Smooth muscle cell (in vitro differentiated cells): ENCODE results near the gene HSD17B14. TPM values are rescaled to one million over a fixed set of nuclear protein-coding genes. Genes with fewer than 3 reads are reported as not detected.
A peak's percentile ranks its signal among the peaks of the same experiment; 100 is the strongest.

Experiments used
- DNase-seq: peaks from one replicate; lab custom pipeline; 2025; ENCODE audit not compliant: unreplicated experiment; lab: John Stamatoyannopoulos, UW
- H2AFZ ChIP-seq: fragments of 200-600 bp; sonication (generic); 2 replicates; pipeline ENCODE4 v1.6.0; 2016; ENCODE audit warnings: antibody characterized with exemption, low read depth, mild to moderate bottlenecking
- H3F3A ChIP-seq: fragments of 200-600 bp; sonication (generic); 2 replicates; pipeline ENCODE4 v1.6.0; 2017; ENCODE audit warnings: antibody characterized with exemption, low read depth
- H3K27ac ChIP-seq: fragments of 200-600 bp; sonication (generic); 2 replicates; pipeline ENCODE4 v1.5.1; 2016; ENCODE audit warnings: low read depth, mild to moderate bottlenecking
- H3K27me3 ChIP-seq: fragments of 200-600 bp; sonication (generic); 2 replicates; pipeline ENCODE4 v1.6.1; 2016; ENCODE audit warnings: low read depth, mild to moderate bottlenecking
- H3K36me3 ChIP-seq: fragments of 200-600 bp; sonication (generic); 2 replicates; pipeline ENCODE4 v1.5.1; 2016; ENCODE audit warnings: low read depth
- H3K4me1 ChIP-seq: fragments of 200-600 bp; sonication (generic); 2 replicates; pipeline ENCODE4 v1.5.1; 2016; ENCODE audit warnings: low read depth
- H3K4me2 ChIP-seq: fragments of 200-600 bp; sonication (generic); 2 replicates; pipeline ENCODE4 v1.6.0; 2016; ENCODE audit warnings: mild to moderate bottlenecking
- H3K4me3 ChIP-seq: fragments of 200-600 bp; sonication (generic); 2 replicates; pipeline ENCODE4 v1.5.1; 2016; ENCODE audit warnings: mild to moderate bottlenecking
- H3K79me2 ChIP-seq: fragments of 200-600 bp; sonication (generic); 2 replicates; pipeline ENCODE4 v1.6.0; 2016; ENCODE audit warnings: low read depth, mild to moderate bottlenecking
- H3K9ac ChIP-seq: fragments of 200-600 bp; sonication (generic); 2 replicates; pipeline ENCODE4 v1.6.0; 2016; ENCODE audit warnings: low read depth
- H3K9me3 ChIP-seq: fragments of 200-600 bp; sonication (generic); replicated peaks from 2 replicates; pipeline ENCODE4 v1.5.1; 2016; ENCODE audit warnings: low read depth
- H4K20me1 ChIP-seq: fragments of 200-600 bp; sonication (generic); 2 replicates; pipeline ENCODE4 v1.6.0; 2016; ENCODE audit warnings: low read depth
- CTCF ChIP-seq: fragments of 200-600 bp; sonication (generic); IDR thresholded peaks from 2 replicates; pipeline ENCODE4 v1.5.1; 2017; ENCODE audit warnings: borderline replicate concordance, mild to moderate bottlenecking, antibody characterized with exemption; ENCODE audit not compliant: insufficient read depth, poor library complexity, severe bottlenecking
- WGBS: methylation state at CpG from one replicate; pipeline ENCODE4 v1.1.7; 2016; ENCODE audit warnings: low lambda C conversion rate; 5-methylcytosine and 5-hydroxymethylcytosine counted together
- polyA plus RNA-seq: library from polyadenylated mRNA; unstranded; fragments of >200 nt; fragmentation: Nextera tagmentation; extraction: Ambion mirVana; gene quantifications from 2 replicates; pipeline ENCODE4 v1.2.1, GENCODE V29; 2016
- total RNA-seq: library from RNA; depleted of rRNA; stranded (reverse); fragments of >200 nt; gene quantifications from 2 replicates; pipeline ENCODE4 v1.2.3, GENCODE V29; 2014

Gene HSD17B14
- total and polyA plus RNA-seq, 2 experiments from 2014 or later: 16.4 to 19.3 TPM

DNA sequence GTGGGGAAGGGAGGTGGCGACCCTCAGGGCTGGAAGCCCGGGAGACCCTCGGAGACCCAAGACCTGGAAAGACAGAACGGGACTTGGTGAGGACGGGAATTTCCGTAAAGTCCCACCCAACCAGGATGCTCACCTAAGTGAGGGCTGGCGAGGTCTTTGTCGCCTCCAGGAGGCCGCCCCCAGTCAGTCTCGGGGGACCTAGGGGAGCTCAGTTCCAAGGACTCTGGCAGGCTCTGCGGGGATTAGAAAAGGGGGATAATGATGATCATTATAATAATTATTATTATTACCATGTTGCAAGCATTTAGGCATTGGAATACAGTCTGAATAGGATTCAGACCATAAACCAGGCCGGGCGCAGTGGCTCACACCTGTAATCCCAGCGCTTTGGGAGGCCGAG is 9.1 kb upstream of the HSD17B14 start:
- no peak for DNase-seq
- no peak overlapping the region for H3K4me2 ChIP-seq
- no peaks in the 10 kb centered on the region for H3K79me2 ChIP-seq
- no peaks in the 10 kb centered on the region for H4K20me1 ChIP-seq
- no peaks in the 10 kb centered on the region for H3F3A ChIP-seq
- H3K9me3 ChIP-seq: no peaks in the 10 kb centered on the region
- H3K27me3 ChIP-seq: no peaks in the 10 kb centered on the region
- no peaks in the 10 kb centered on the region for H3K4me1 ChIP-seq
- H3K9ac ChIP-seq: no peak overlapping the region
- H3K4me3 ChIP-seq: no peak overlapping the region
- 93% methylated on average over 15 of the region's 15 CpGs for WGBS
- no peaks in the 10 kb centered on the region for H3K36me3 ChIP-seq
- no peak overlapping the region for H2AFZ ChIP-seq
- no peak for TF ChIP-seq CTCF
- H3K27ac ChIP-seq: no peak overlapping the region

DNA sequence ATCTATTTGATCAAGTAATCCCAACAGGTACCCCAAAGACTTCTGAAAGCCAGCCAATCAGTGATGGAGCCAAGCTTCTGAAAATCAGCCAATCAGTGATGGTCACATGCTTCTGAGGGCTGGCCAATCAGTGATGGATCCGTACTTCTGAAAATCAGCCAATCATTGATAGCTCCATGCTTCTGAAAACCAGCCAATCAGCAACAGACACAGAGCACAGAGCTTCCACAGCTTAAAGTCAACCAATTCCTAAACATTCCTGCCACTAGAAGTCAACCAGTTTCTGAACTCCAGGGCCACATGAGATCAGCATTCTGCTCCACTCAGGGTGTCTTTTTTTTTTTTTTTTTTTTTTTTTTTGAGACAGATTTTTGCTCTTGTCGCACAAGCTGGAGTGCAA is 8.2 kb upstream of the HSD17B14 start:
- Histone ChIP-seq H3K4me3 (no peak overlapping the region), H3K27ac (no peak overlapping the region), H3K9ac (no peak overlapping the region), H3K4me2 (no peak overlapping the region), H3K79me2 (no peaks in the 10 kb centered on the region), H2AFZ (no peak overlapping the region), H3K27me3 (no peaks in the 10 kb centered on the region), H3F3A (no peaks in the 10 kb centered on the region), H3K4me1 (no peaks in the 10 kb centered on the region), H3K36me3 (no peaks in the 10 kb centered on the region), H3K9me3 (no peaks in the 10 kb centered on the region), H4K20me1 (no peaks in the 10 kb centered on the region)
- no peak for DNase-seq
- TF ChIP-seq CTCF: peak; percentile 29
- WGBS: 98% methylated on average over 2 of the region's 2 CpGs

DNA sequence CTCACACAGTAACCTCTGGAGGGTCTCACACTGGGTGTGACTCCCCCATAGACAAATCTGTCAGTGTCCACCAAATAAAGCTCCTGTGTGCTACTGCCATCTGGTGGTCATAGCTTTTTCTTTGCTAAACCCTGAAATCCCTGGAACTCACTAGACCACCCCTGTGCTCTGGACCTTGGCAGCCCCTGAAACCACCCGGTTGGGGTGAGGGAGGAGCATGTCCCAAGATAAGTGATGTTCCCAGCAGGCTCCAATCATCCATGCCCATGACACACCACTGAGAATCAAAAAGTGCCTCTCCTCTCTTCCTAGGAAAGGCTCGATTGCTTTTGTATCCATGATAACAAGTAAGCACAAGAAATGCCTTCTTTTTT is 6.5 kb upstream of the HSD17B14 start:
- peak; percentile 76 for TF ChIP-seq CTCF
- DNase-seq: no peak
- Histone ChIP-seq H3K27me3 (no peaks in the 10 kb centered on the region), H3K36me3 (no peaks in the 10 kb centered on the region), H2AFZ (no peak overlapping the region), H3K9me3 (no peaks in the 10 kb centered on the region), H3K79me2 (no peaks in the 10 kb centered on the region), H3K4me3 (no peak overlapping the region), H3F3A (peaks cover 1% of the 10 kb centered on the region), H3K9ac (no peak overlapping the region), H3K4me1 (no peaks in the 10 kb centered on the region), H3K4me2 (no peak overlapping the region), H4K20me1 (no peaks in the 10 kb centered on the region), H3K27ac (no peak overlapping the region)
- 45% methylated on average over 2 of the region's 2 CpGs for WGBS

DNA sequence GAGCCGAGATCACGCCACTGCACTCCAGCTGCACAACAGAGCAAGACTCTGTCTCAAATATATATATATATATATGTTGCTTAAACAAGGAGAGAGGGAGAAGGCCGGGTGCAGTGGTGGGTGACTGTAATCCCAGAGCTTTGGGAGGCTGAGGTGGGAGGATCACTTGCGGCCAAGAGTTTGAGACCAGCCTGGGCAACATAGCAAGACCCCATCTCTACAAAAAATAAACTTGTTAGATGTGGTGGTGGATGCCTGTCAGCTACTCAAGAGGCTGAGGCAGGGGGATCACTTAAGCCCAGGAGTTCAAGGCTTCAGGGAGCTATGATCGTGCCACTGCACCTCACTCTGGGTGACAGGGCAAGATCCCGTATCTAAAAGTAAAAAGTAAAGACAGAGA is 5.3 kb upstream of the HSD17B14 start:
- no peaks in the 10 kb centered on the region for H3K79me2 ChIP-seq
- no peak for TF ChIP-seq CTCF
- H3K9ac ChIP-seq: no peak overlapping the region
- H3K27ac ChIP-seq: no peak overlapping the region
- H4K20me1 ChIP-seq: no peaks in the 10 kb centered on the region
- no peaks in the 10 kb centered on the region for H3K4me1 ChIP-seq
- peaks cover 5% of the 10 kb centered on the region for H3F3A ChIP-seq
- H3K27me3 ChIP-seq: no peaks in the 10 kb centered on the region
- no peak for DNase-seq
- no peaks in the 10 kb centered on the region for H3K36me3 ChIP-seq
- 98% methylated on average over 6 of the region's 6 CpGs for WGBS
- no peak overlapping the region for H2AFZ ChIP-seq
- no peaks in the 10 kb centered on the region for H3K9me3 ChIP-seq
- no peak overlapping the region for H3K4me3 ChIP-seq
- H3K4me2 ChIP-seq: no peak overlapping the region
